Activated B cell treated with CpG ODN at 0.5 μM for 24 hours (primary cell): ENCODE results near the gene ZNF444. TPM values are rescaled to one million over a fixed set of nuclear protein-coding genes. Genes with fewer than 3 reads are reported as not detected.
"Not testable (repeated sequence)": the region's sequence is repeated elsewhere in the genome, so short reads cannot be mapped to it uniquely, and the experiment has no call there.

ENCODE experiments used
- ATAC-seq: fragments of 200-7000 bp; cut with Tn5 transposase; one replicate; pipeline ENCODE4 v1.10.0; 2021; ENCODE audit warnings: low read depth, mild to moderate bottlenecking, moderate library complexity
- CTCF ChIA-PET: fragments of 350-600 bp; sonication (Branson Sonifier 250); formaldehyde crosslinking; loops from one replicate; lab custom pipeline; 2021; ENCODE audit warnings: antibody characterized with exemption; lab: Charles Lee
- POLR2A ChIA-PET: fragments of 350-600 bp; sonication (Branson Sonifier 250); formaldehyde crosslinking; loops from one replicate; lab custom pipeline; 2021; ENCODE audit warnings: antibody characterized with exemption; lab: Charles Lee
- DNase-seq: peaks from one replicate; pipeline ENCODE4 v3.0.0; 2022
- H3K27ac Mint-ChIP-seq: one replicate; pipeline ENCODE4 v1.8.0; 2020; ENCODE audit warnings: mixed read lengths
- H3K27me3 Mint-ChIP-seq: one replicate; pipeline ENCODE4 v1.8.0; 2021; ENCODE audit warnings: mixed read lengths
- H3K36me3 Mint-ChIP-seq: one replicate; pipeline ENCODE4 v1.8.0; 2021; ENCODE audit warnings: low read depth, mixed read lengths
- H3K4me1 Mint-ChIP-seq: one replicate; pipeline ENCODE4 v1.8.0; 2021; ENCODE audit warnings: mixed read lengths
- H3K4me3 Mint-ChIP-seq: one replicate; pipeline ENCODE4 v1.8.0; 2020; ENCODE audit warnings: mild to moderate bottlenecking, mixed read lengths
- H3K9me3 Mint-ChIP-seq: one replicate; pipeline ENCODE4 v1.8.0; 2020; ENCODE audit warnings: mixed read lengths
- CTCF ChIP-seq: fragments of 200-600 bp; IDR thresholded peaks from one replicate; pipeline ENCODE4 v1.8.0; 2022; ENCODE audit warnings: antibody characterized with exemption, mild to moderate bottlenecking
- intact Hi-C: fragments of 100-400 bp; cut with micrococcal nuclease; formaldehyde crosslinking; loops from one replicate; pipeline ENCODE4 v1.15.1; 2024
- total RNA-seq: library from RNA; stranded (reverse); gene quantifications from 2 replicates; pipeline ENCODE4 v1.2.3, GENCODE V29; 2022

Gene ZNF444
- total RNA-seq, 1 donor from 2014 or later = 32.1 TPM

- no peak for TF ChIP-seq CTCF
- H3K36me3 Mint-ChIP-seq = no peaks in the 10 kb centered on the region
- H3K4me1 Mint-ChIP-seq = no peaks in the 10 kb centered on the region
- H3K27ac Mint-ChIP-seq = no peak within 1 kb of the TSS
- H3K4me3 Mint-ChIP-seq = no peak within 1 kb of the TSS
- CTCF ChIA-PET = no interaction called here
- H3K27me3 Mint-ChIP-seq = peaks cover 4% of the 10 kb centered on the region
- POLR2A ChIA-PET = no interaction called here
- intact Hi-C loops = no loop called here
- H3K9me3 Mint-ChIP-seq = no peaks in the 10 kb centered on the region
- ATAC-seq (no peak), DNase-seq (no peak)
These were observed 60.9 kb downstream of the ZNF444 start, which contains the start of gene ZSCAN5C for GRCh38 chr19:56201973-56202372. TSS of gene ZSCAN5C (plus strand) at chr19:56202273. CDS start at chr19:56205914, 3,641 bp downstream.

- H3K9me3 Mint-ChIP-seq, intact Hi-C loops, DNase-seq, H3K4me3 Mint-ChIP-seq, H3K4me1 Mint-ChIP-seq, ATAC-seq, H3K27me3 Mint-ChIP-seq, H3K36me3 Mint-ChIP-seq, CTCF ChIA-PET, POLR2A ChIA-PET, H3K27ac Mint-ChIP-seq: not testable (repeated sequence)
These were observed 66.5 kb downstream of the ZNF444 start for GRCh38 chr19:56207581-56207980.

- Mint-ChIP-seq H3K4me1 (no peaks in the 10 kb centered on the region), H3K27ac (no peak overlapping the region), H3K4me3 (no peak overlapping the region), H3K27me3 (peaks cover 3% of the 10 kb centered on the region), H3K36me3 (no peaks in the 10 kb centered on the region), H3K9me3 (no peaks in the 10 kb centered on the region)
- ATAC-seq (no peak), DNase-seq (no peak)
- ChIA-PET CTCF (no interaction called here), POLR2A (no interaction called here)
- intact Hi-C loops = no loop called here
- no peak for TF ChIP-seq CTCF
These were observed 68.0 kb downstream of the ZNF444 start for GRCh38 chr19:56209091-56209490.

GRCh38 chr19:56210036-56210435, 68.9 kb downstream of the ZNF444 start:
- H3K27me3 Mint-ChIP-seq, H3K36me3 Mint-ChIP-seq, H3K4me3 Mint-ChIP-seq, H3K27ac Mint-ChIP-seq, intact Hi-C loops, CTCF ChIA-PET, H3K4me1 Mint-ChIP-seq, POLR2A ChIA-PET, DNase-seq, H3K9me3 Mint-ChIP-seq, ATAC-seq: not testable (repeated sequence)

Other genes with a start within 250 kb of the ZNF444 start
- not detected in 2 replicates for gene NLRP13, start 209.0 kb upstream of the ZNF444 start, total RNA-seq
- gene NLRP8, start 193.5 kb upstream of the ZNF444 start, total RNA-seq = not detected in 2 replicates
- not detected in 2 replicates for gene NLRP5, start 154.5 kb upstream of the ZNF444 start, total RNA-seq
- gene ZNF787, start 20.0 kb upstream of the ZNF444 start, total RNA-seq = 40.8 and 42.3 TPM in 2 replicates
- gene GALP, start 34.7 kb downstream of the ZNF444 start, total RNA-seq = not detected in 2 replicates
- not detected in 2 replicates for gene ZSCAN5B, start 56.5 kb downstream of the ZNF444 start, total RNA-seq
- gene ZSCAN5C, start 61.0 kb downstream of the ZNF444 start, total RNA-seq = not detected in 2 replicates
- not detected in 2 replicates for gene EDDM13, start 131.5 kb downstream of the ZNF444 start, total RNA-seq
- gene ZSCAN5A, start 173.6 kb downstream of the ZNF444 start, total RNA-seq = 14.0 and 17.8 TPM in 2 replicates